A172 (cell line): ENCODE data around the gene SLC12A2. TPM values are rescaled to one million over a fixed set of nuclear protein-coding genes. Genes with fewer than 3 reads are reported as not detected.

Experiments
- DNase-seq: peaks from one replicate; pipeline ENCODE4 v3.0.0-alpha.2; 2015; ENCODE audit warnings: low spot score
- total RNA-seq: library from RNA; depleted of rRNA; stranded (reverse); fragments of >200 nt; shearing (Covaris generic); gene quantifications from 2 replicates; pipeline ENCODE4 v1.2.3, GENCODE V29; 2014; rRNA removed

SLC12A2 gene
- 8.4 and 9.1 TPM in 2 replicates for total RNA-seq

DNA sequence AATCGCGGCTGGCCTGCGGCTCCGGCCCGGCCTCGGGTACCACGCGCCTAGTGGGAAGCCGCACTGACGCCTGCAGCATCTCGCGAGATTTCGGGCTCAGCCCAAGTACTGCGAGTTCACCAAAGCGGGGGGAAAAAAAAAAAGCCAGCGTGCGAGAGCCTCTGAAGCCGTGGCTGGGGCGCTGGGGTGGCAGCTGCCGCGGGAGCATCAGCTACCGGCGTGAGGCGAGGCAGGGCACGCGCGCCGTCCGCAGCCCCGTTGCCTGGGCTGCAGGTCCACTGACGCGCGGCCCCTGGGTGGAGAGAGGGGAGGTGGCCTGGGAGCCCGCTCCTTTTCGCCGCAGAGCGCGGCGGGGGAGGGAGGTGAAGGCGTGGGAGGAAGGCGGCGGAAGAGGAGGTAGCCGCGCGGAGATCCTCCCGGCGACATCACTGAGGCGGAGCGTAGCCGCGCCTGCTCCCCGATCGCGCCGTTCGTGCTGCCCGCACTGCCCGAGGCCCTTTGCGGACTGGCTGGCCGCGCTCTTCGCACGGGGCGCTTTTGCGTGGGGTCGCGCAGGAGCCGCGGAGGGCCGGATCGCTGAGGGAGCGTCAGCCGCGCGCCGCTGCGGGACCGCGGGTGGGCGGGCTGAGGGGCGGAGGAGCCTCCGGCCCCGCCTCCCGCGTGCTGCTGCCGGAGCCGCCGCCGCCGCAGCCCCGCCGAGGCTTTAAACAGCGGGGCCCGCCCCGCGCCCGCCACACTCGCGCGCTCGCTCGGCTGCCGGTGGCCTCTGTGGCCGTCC lies at the start of gene SLC12A2:
Gene SLC12A2, plus strand, starts transcription at position 734 of the 778 bp plus-strand sequence. CDS start 189 bp downstream, outside the sequence.
- peak; percentile 91 for DNase-seq

DNA sequence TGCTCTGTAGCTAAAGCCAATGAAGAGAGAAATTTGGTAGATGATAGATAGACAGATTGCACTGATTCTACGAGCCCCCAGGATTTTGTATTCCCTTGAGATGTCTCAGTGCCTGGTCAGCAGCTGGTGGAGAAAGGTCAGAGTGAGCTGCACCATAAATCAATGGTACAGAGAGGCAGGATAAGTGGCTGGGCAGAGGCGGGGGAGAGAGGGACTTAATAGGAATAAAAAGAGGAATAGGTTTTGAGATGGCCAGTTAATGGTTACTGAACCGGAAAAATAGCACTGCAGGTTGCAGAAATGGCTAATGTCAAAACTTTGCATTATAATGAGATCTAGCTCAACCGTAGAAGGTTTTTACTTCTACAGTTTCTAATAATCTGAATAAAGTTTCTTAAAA lies 47.9 kb upstream of the SLC12A2 start:
- no peak for DNase-seq

DNA sequence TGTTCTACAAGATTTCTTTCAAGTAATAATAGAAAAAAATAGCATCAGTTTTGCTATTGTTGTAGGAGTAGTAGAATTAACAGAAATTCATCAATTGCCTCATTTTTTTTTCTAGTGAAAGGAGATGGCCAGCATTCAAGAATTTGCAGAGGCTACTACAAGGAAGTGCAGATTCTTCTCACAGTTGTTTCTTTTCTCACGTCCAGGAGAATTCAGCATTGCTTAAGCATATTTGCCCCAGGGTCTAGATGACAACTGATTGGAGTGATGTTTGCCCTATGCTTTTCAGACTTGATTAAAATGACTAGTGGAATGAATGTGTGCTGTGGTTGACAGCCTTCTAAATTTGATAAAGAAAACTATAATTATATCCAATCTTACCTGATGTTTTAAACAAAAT lies 46.6 kb upstream of the SLC12A2 start:
- no peak for DNase-seq

DNA sequence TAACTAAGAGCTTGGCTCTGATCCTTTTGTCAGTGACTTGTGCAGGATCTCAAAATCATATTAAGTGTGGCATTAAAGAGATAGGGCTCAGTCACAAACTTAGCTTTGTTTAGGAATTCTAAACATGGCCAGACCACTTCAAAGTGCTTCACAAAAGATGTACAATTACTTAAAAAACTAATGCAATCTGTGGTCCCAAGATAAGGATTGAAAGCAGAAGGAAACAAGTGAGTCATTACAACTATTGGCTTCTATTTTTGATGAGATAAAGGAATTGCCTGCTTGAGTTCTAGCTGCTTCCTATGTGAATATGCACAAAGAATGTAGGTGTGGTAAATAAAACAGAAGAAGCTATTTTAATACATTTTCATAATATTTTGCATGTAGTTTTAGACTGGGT lies 44.9 kb upstream of the SLC12A2 start:
- peak; percentile 74 for DNase-seq

DNA sequence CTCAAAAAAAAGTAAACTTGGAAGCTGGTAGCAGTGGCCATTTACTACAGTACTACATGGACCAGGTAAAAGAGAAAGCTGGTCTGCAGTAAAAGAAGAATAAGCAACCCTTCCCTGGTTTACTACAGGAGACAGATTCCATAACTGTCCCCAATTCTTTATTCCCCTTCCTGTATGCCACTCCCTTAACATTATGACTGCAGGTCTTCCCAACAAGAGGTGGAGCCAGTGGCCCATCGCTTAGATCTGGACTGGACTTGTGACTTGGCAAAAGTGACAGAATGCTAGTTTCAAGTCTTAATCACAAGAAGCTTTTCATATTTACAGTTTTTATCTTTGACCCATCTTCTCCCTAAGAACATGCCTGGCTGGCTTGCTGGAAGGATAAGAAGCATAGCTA lies 42.6 kb upstream of the SLC12A2 start:
- no peak for DNase-seq

DNA sequence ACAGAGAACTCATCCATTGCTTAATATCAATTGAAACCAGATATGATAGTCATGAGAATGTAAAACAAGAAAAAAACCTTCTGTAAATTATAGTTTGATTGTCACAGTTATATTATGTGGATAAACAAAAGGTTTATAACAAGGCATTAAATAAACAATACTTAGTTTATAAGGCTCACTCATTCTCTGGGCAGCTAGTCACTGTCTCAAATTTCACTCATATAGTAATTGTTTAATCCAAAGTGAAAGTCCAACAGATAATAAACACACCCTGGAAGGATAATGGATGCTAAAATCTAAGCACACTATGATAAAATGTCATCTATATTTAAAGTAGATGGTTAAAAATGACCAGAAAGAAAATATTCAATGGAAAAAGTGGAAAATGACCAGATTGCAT lies 30.8 kb upstream of the SLC12A2 start:
- DNase-seq = no peak

DNA sequence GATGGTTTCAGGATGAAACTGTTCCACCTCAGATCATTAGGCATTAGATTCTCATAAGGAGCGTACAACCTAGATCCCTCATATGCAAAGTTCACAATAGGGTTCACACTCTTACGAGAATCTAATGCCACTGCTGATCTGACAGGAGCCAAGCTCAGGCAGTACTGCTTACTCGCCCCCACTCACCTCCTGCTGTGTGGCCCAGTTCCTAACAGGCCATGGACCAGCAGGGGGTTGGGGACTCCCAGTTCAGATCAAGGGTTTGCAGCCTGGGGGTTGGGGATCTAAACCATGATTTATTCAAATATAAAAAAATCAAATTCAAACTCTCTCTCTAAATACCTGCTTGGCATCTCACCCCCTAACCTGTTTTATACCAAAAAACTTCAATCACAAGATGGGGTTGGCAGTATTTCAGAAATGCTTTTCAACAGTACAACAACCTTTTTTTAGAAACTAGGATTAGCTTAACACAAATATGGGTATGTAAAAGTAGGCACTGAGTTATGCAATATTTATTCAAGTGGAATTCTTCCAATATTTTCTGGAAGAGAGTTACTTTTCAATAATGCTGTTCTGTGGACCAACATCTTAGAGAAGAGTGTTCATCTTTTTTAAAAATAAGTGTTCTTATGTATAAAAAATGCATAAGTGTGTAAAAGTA lies 30.1 kb upstream of the SLC12A2 start:
- no peak for DNase-seq

DNA sequence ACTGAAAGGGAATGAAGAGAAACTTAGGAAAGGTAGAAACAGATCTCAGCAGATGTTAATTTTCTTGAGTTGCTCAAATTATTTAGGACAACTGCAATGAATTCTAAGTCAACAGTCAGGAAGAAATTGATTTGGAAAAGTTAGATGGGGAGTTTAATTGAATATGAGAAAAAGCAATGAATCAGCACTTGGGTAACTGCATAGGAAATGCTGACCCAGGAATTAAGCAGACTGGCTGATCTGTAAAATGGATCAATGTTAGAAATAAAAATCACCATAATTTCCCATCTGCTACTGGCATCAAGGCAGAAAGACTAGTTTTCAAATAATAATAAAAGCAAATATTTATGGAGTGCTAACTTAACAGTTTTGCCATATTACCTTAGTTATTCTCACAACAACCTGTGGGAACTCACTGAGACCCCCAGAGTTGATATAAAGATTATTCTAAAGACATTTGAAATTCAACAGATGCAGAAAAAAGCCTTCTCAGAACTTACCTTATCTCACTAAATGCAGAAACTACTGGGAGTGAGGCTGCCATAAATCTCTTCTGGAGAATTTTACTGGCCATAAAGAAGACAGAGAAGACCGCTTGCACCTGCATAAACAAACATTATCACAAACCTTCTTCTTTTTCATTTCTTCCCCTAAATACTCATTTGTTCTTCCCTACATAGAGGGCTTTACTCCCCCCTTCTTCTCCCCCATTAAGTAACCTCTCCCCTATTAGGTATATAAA lies 22.8 kb upstream of the SLC12A2 start:
- DNase-seq = no peak

GRCh38 chr5:128062172-128062746 lies 21.3 kb upstream of the SLC12A2 start:
- DNase-seq = peak; percentile 20

DNA sequence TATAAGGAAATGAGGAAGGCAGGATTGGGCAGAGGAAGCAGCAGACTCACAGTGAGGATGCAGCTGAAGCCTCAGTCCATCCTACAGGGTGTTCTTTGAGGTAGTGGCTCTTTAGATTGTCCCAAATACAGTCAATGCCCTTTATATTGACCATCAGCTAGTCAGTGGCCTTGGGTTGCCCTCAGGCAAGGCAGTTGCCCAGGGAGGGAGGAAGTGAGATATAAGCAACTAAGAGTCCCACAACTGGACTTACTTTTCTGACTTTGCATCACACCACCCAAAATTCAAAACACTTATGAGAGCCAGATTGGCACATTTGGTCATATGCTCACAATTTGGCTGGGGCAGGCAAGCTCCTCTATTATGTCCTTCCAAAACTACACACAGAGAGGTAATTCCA lies 9.4 kb upstream of the SLC12A2 start:
- DNase-seq = no peak

GRCh38 chr5:128074953-128075352 lies 8.6 kb upstream of the SLC12A2 start:
- no peak for DNase-seq

DNA sequence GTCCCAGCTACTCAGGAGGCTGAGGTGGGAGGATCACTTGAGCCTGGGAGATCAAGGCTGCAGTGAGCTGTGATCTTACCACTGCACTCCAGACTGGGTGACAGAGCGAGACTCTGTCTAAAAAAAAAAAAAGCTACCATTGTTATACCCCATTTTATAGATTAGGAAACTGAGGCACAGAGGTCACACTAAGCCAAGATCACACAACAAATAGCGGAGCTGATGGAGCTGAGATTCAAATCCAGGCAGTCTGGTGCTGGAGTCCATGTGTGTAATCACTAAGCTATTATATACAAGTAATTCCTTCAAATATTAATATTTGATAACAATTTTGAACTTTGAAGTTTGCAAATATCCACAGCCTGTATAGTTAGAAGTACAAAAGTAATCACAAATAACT lies 6.0 kb upstream of the SLC12A2 start:
- no peak for DNase-seq

DNA sequence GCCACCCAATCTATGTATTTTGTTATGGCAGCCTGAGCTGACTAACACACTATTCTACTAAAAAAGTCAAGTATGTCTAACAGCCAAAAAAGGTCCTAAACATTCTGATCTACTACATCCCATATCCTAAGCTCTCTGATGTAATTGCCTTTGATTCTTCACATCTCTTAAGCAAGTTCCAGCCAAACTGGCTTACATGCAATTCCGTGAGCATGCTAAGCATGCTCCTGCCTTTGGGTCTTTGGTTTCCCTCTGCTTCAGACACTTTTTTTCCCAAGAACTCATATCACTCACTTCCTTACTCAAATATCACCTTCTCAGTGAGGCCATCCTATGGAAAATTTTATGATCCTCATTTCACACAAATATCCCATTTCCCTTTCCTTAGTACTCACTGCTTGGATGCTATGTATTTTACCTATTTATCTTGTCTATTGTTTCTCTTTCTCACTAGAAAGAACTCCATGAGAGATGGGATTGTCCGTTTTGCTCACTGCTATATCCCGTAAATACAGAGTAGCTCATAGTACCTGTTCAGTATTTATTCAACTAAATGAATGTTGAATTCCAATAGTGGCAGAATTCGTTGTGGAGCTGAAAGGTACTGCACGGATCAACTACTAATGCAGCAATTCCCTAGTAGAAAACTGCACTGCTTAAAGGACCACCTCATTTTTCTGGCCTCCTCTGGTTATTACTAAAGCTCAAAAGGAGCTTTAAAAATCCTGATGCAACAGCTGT lies 2.3 kb upstream of the SLC12A2 start:
- DNase-seq = peak; percentile 16

- no peak for DNase-seq
Observed at GRCh38 chr5:128082551-128083032, 974 bp upstream of the SLC12A2 start.

- DNase-seq = no peak
Observed at GRCh38 chr5:128083811-128084227, 253 bp downstream of the SLC12A2 start.

- peak; percentile 5 for DNase-seq
Observed at GRCh38 chr5:128084228-128085167, 932 bp downstream of the SLC12A2 start.

- DNase-seq = no peak
Observed at GRCh38 chr5:128085413-128085812, 1.8 kb downstream of the SLC12A2 start.

GRCh38 chr5:128091579-128091978 lies 8.0 kb downstream of the SLC12A2 start:
- DNase-seq = no peak

GRCh38 chr5:128092144-128092543 lies 8.6 kb downstream of the SLC12A2 start:
- no peak for DNase-seq

DNA sequence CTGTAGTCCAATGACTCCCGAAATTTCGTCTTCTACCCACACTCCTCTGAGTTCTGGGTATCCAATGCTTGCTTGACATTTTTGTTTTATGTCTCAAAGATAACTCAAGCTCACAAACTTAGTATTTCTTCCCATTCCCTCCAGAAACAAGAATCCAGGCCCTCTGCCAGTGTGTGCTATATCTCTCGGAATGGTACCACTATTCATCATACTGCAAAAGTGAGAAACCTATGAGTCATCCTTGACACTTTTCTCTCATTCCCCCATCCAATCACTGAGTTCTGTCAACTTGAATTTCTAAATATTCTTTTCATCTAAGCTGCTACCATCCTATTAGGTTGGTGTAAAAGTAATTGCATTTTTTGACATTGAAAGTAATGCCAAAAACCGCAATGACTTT lies 9.8 kb downstream of the SLC12A2 start:
- DNase-seq = peak; percentile 40
